Measurements from ENCODE around the gene SUGCT.

- TF ChIP-seq CTCF (IDR thresholded peaks at IDR 0.05; ENCODE audit: borderline replicate concordance, extremely low read depth, low read length, poor library complexity, severe bottlenecking) (no peak), EZH2 (IDR thresholded peaks at IDR 0.05; ENCODE audit: borderline replicate concordance, low read depth, low read length, severe bottlenecking) (no peak)
These were observed 641.1 kb downstream of the SUGCT start for GRCh38 chr7:40775877-40776276.

Data from DND-41 (cell line).